Epithelial cell of proximal tubule (primary cell): ENCODE data around the gene RARG. TPM values are rescaled to one million over a fixed set of nuclear protein-coding genes. Genes with fewer than 3 reads are reported as not detected.

Source experiments
- DNase-seq: peaks from one replicate; pipeline ENCODE4 v3.0.0-alpha.2; 2011; ENCODE audit warnings: low read depth
- H3K4me3 ChIP-seq: 2 replicates; pipeline ENCODE4 v1.5.1; 2011; ENCODE audit warnings: low read depth, mild to moderate bottlenecking, low read length
- total RNA-seq: library from RNA; depleted of rRNA; stranded (reverse); fragments of >200 nt; gene quantifications from 2 replicates; pipeline ENCODE4 v1.2.3, GENCODE V29; 2015
- TF ChIP-seq, protein P1 (sequence below): conservative IDR thresholded peaks from 2 replicates; pipeline ENCODE4 v1.5.1; 2012; ENCODE audit warnings: low read depth, mild to moderate bottlenecking, low read length

The RARG gene
- 4.2 and 6.1 TPM in 2 replicates for total RNA-seq

DNA sequence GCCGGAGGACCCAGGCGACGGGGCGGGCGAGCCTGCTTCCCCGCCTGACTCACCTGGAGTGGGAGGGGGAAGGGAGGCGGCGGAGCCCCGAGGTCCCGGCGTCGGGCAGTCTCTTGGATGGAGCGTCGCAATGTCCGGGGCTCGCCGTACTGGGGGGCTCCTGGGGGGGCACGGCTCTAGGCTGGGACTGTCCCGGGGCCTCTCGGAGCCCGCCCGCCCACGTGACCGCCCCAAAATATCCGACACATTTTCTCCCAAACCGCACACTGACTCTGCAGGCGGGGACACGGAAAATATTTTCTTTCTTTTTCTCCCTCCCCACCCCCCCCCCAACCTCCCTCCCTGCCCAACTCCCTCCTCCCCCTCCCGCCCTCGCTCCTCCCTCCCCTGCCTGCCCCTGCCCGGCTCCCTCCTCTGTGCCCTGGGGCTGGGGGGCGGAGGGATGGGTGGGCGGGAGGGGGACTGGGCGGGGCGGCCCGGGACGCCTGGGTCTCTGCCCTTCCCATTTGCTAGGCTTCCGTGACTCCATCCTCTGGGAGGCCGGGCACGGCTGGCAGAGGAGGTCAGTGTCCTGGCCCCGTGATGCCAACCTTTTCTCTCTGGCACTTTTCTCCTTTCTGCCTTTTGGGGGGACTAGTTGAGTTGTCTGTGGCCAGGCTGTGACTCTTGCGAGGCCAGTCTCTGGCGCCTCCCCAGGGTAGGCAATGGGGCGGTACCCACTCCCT, at the start of gene RARG:
RARG (minus strand) TSS at position 289 of the 725 bp plus-strand sequence. CDS start 4,664 bp downstream, outside the sequence.
- peak within 1 kb of the TSS; percentile 66 for H3K4me3 ChIP-seq
- no peak for DNase-seq
- TF ChIP-seq, protein P1, sequence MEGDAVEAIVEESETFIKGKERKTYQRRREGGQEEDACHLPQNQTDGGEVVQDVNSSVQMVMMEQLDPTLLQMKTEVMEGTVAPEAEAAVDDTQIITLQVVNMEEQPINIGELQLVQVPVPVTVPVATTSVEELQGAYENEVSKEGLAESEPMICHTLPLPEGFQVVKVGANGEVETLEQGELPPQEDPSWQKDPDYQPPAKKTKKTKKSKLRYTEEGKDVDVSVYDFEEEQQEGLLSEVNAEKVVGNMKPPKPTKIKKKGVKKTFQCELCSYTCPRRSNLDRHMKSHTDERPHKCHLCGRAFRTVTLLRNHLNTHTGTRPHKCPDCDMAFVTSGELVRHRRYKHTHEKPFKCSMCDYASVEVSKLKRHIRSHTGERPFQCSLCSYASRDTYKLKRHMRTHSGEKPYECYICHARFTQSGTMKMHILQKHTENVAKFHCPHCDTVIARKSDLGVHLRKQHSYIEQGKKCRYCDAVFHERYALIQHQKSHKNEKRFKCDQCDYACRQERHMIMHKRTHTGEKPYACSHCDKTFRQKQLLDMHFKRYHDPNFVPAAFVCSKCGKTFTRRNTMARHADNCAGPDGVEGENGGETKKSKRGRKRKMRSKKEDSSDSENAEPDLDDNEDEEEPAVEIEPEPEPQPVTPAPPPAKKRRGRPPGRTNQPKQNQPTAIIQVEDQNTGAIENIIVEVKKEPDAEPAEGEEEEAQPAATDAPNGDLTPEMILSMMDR = peak; percentile 22

DNA sequence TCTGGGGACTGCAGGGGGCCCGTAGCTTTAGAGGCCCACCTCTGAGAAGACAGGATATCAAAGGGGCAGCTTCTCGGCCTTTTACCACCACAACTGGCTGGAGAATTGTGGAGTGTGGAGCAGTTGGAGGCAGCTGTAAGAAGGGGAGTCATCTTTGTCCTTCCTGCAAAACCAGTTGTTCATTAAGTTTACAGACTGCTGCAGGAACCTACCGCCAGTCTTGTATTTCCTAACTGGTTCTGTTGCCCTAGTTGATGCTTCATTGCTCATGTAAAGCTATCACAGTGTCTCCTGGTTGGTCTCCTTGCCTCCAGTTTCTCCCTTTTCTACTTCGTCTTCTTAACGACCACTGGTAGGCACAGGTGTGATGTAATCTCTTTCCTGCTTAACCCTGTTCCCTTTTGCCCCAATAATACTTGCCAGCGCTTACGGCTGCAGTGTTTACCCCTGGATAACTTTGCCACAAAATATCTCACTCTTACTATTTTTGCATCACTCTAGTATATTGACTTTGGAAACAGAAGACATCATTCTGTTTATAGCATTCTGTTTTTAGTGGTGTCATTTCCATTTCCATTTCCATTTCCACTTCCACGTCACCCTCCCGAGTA, 48.0 kb upstream of the RARG start:
- no peak overlapping the region for H3K4me3 ChIP-seq
- TF ChIP-seq, protein P1 = no peak
- no peak for DNase-seq

DNA sequence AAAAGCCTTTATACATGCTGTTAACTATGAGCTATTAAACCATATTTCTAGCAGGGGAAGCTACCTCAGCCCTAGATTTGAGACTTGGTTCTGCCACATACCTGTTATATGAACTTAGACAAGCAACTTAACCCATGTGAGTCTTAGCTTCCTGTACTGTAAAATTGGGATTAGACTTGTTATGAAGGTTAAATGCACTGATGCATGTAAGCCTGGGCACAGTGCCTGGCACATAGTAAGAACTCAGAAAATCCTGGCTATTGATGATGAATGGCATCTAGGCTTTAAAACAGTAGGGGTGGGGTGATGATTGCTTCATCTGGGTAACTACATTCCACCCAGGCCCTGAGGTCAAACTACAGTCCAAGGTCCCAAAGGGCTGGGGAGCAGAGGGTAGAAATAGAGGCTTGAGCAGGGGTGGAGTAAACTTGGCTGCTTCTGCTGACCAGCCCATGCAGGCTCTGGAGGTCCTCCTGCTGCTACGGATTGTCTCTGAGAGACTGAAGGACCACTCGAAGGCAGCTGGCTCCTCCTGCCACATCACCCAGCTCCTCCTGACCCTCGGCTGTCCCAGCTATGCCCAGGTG, 47.4 kb upstream of the RARG start:
- TF ChIP-seq, protein P1 = no peak
- H3K4me3 ChIP-seq = no peak overlapping the region
- DNase-seq = no peak

DNA sequence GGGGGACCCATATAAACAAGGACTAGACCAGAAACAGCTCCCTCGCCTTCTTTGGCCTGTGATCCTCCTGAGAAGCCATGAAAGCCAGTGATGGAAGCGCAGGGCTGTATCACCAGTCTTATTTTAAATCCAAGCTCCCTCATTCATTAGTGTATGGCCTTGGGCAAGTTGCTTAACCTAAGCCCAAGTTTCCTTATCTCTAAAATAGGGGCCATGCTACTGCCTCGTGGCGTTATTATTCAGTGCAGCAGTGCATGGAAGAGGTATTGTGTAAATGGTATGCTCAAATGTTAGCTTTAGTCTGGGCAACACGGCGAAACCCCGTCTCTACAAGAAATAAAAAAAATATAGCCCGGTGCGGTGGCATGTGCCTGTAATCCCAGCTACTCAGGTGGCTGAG, 46.0 kb upstream of the RARG start:
- no peak for DNase-seq
- H3K4me3 ChIP-seq = no peak overlapping the region
- TF ChIP-seq, protein P1 = no peak

DNA sequence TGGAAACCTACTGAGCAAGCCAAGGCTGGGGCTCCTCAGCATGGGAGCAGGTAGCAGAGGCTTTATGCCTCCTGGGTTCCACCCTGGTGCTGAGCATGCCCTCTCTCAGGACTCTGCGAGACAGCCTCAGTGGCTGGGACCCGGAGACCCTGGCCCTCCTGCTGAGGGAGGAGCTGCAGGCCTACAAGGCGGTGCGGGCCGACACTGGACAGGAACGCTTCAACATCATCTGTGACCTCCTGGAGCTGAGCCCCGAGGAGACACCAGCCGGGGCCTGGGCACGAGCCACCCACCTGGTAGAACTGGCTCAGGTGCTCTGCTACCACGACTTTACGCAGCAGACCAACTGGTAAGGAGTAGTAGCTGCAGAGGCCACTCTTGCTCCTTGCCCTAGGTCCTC, 44.5 kb upstream of the RARG start:
- TF ChIP-seq, protein P1 = no peak
- DNase-seq = no peak
- H3K4me3 ChIP-seq = no peak overlapping the region

DNA sequence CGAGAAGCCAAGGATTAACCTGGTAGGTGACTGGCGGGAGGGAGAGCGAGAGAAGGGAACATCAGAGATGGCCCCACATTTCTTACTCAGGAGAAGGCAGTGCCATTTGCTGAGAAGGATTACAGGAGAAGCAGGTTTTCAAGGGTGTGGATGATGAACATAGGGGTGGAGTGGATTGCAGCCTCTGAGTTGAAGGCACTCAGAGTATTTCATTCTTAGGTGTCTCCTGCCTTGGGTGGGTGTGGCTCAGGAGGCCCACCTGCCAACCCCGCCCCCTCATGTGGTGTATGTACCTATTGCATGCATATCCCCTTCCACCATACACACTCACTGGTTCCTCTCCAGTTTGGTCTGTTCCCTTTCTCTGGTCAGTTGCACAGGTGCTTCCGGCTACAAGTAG, 42.4 kb upstream of the RARG start:
- TF ChIP-seq, protein P1 = no peak
- no peak for DNase-seq

More for the DNA sequence above, 42.4 kb upstream of the RARG start:
- no peak overlapping the region for H3K4me3 ChIP-seq
